ENCODE measurements around the gene ST8SIA5. TPM values are rescaled to one million over a fixed set of nuclear protein-coding genes. Genes with fewer than 3 reads are reported as not detected.

Gene ST8SIA5
- total RNA-seq, 1 experiment from 2014 or later = 0.54 TPM

- Histone ChIP-seq H3K27me3 (ENCODE audit: insufficient read depth, low read length) (no peaks in the 10 kb centered on the region), H3K79me2 (ENCODE audit: insufficient read depth, low read length) (no peaks in the 10 kb centered on the region), H3K4me2 (ENCODE audit: low read length) (no peak overlapping the region), H2AFZ (ENCODE audit: low read depth, low read length, poor library complexity, severe bottlenecking) (no peak overlapping the region), H3K9me3 (ENCODE audit: control insufficient read depth in 1 of 2, insufficient read depth in 1 of 2, low read depth in 1 of 2, low read length in 2 of 2) (no peaks in the 10 kb centered on the region), H3K27ac (ENCODE audit: low read depth, low read length) (no peak overlapping the region), H3K9ac (ENCODE audit: low read length) (no peak overlapping the region), H3K36me3 (ENCODE audit: control insufficient read depth in 1 of 2, insufficient read depth in 2 of 2, low read length in 2 of 2) (no peaks in the 10 kb centered on the region), H3K4me1 (ENCODE audit: control insufficient read depth in 1 of 2, insufficient read depth in 2 of 2, low read length in 2 of 2) (peaks cover 12 to 23% of the 10 kb centered on the region in 2 experiments), H3K4me3 (replicated peaks in 1 of 2; ENCODE audit: low read depth in 1 of 2, low read length in 2 of 2) (no peak overlapping the region), H3K9me2 (ENCODE audit: insufficient read depth) (no peaks in the 10 kb centered on the region), H4K20me1 (ENCODE audit: insufficient read depth) (no peaks in the 10 kb centered on the region)
- RAD21 ChIA-PET (ENCODE audit: low non-redundant PET in 1 of 2, low total read pairs in 2 of 2, uncharacterized antibody in 2 of 2, unreplicated experiment in 2 of 2) = no interaction called here
- BruUV-seq (replicated peaks) = no TSS peak
- CTCF ChIA-PET = no interaction called here
- DNase-seq (ENCODE audit: low read depth, low spot score) = no peak
- POLR2A ChIA-PET = no interaction called here
- ATAC-seq = no peak
- intact Hi-C loops (cut with micrococcal nuclease) = no loop called here
- TF ChIP-seq ZBTB33 (IDR thresholded peaks at IDR 0.05; ENCODE audit: extremely low read depth, insufficient replicate concordance, low read length) = no peak
- no peak for TF ChIP-seq POLR2A (IDR thresholded peaks at IDR 0.05; ENCODE audit: borderline replicate concordance, extremely low read depth, insufficient read depth, insufficient read length)
- no peak for TF ChIP-seq SIN3A (IDR thresholded peaks at IDR 0.05; ENCODE audit: low read depth)
- TF ChIP-seq ZNF274 (IDR thresholded peaks at IDR 0.05; ENCODE audit: low read depth, low read length) = no peak
- TF ChIP-seq RAD21 (IDR thresholded peaks at IDR 0.05; ENCODE audit: low read depth) = no peak
- TF ChIP-seq YY1 (IDR thresholded peaks at IDR 0.05; ENCODE audit: extremely low read depth, insufficient replicate concordance, low read depth, low read length) = no peak
- no peak for TF ChIP-seq TCF7L2 (IDR thresholded peaks at IDR 0.05; ENCODE audit: borderline replicate concordance, extremely low read depth, insufficient read depth, insufficient read length)
These were observed 51.3 kb downstream of the ST8SIA5 start for GRCh38 chr18:46705521-46705920.

- CTCF ChIA-PET = no interaction called here
- Histone ChIP-seq H3K9me3 (ENCODE audit: control insufficient read depth in 1 of 2, insufficient read depth in 1 of 2, low read depth in 1 of 2, low read length in 2 of 2) (no peaks in the 10 kb centered on the region), H3K4me1 (ENCODE audit: control insufficient read depth in 1 of 2, insufficient read depth in 2 of 2, low read length in 2 of 2) (peaks cover 12 to 23% of the 10 kb centered on the region in 2 experiments), H3K27me3 (ENCODE audit: insufficient read depth, low read length) (no peaks in the 10 kb centered on the region), H3K79me2 (ENCODE audit: insufficient read depth, low read length) (no peaks in the 10 kb centered on the region), H3K9me2 (ENCODE audit: insufficient read depth) (no peaks in the 10 kb centered on the region), H3K4me3 (replicated peaks in 1 of 2; ENCODE audit: low read depth in 1 of 2, low read length in 2 of 2) (no peak overlapping the region), H3K4me2 (ENCODE audit: low read length) (no peak overlapping the region), H3K27ac (ENCODE audit: low read depth, low read length) (no peak overlapping the region), H3K36me3 (ENCODE audit: control insufficient read depth in 1 of 2, insufficient read depth in 2 of 2, low read length in 2 of 2) (no peaks in the 10 kb centered on the region), H2AFZ (ENCODE audit: low read depth, low read length, poor library complexity, severe bottlenecking) (no peak overlapping the region), H3K9ac (ENCODE audit: low read length) (no peak overlapping the region), H4K20me1 (ENCODE audit: insufficient read depth) (no peaks in the 10 kb centered on the region)
- no TSS peak for BruUV-seq (replicated peaks)
- DNase-seq (ENCODE audit: low read depth, low spot score) = no peak
- no peak for TF ChIP-seq CEBPB (IDR thresholded peaks at IDR 0.05; ENCODE audit: low read depth)
- no peak for TF ChIP-seq EGR1 (IDR thresholded peaks at IDR 0.05; ENCODE audit: low read depth)
- no peak for TF ChIP-seq YY1 (IDR thresholded peaks at IDR 0.05; ENCODE audit: extremely low read depth, insufficient replicate concordance, low read depth, low read length)
- TF ChIP-seq CTCF (IDR thresholded peaks at IDR 0.05 in 2 of 3, conservative IDR thresholded peaks at IDR 0.05 in 1 of 3; ENCODE audit: borderline replicate concordance in 1 of 3, insufficient read depth in 1 of 3, low read depth in 2 of 3, low read length in 2 of 3) = no peak
- no peak for TF ChIP-seq FOSL1 (IDR thresholded peaks at IDR 0.05; ENCODE audit: low read depth)
- TF ChIP-seq ELF1 (IDR thresholded peaks at IDR 0.05; ENCODE audit: borderline replicate concordance, low read depth) = no peak
- TF ChIP-seq SP1 (IDR thresholded peaks at IDR 0.05; ENCODE audit: low read depth) = no peak
- no peak for TF ChIP-seq POLR2AphosphoS5 (IDR thresholded peaks at IDR 0.05; ENCODE audit: low read depth, low read length)
- no peak for TF ChIP-seq EZH2 (IDR thresholded peaks at IDR 0.05)
- no peak for ATAC-seq
- intact Hi-C loops (cut with micrococcal nuclease) = no loop called here
- POLR2A ChIA-PET = no interaction called here
- RAD21 ChIA-PET (ENCODE audit: low non-redundant PET in 1 of 2, low total read pairs in 2 of 2, uncharacterized antibody in 2 of 2, unreplicated experiment in 2 of 2) = no interaction called here
These were observed 52.0 kb downstream of the ST8SIA5 start for GRCh38 chr18:46704816-46705215.

All from HCT116 (cell line).